ENCODE measurements around the gene SYCP2L. TPM values are rescaled to one million over a fixed set of nuclear protein-coding genes. Genes with fewer than 3 reads are reported as not detected.

The SYCP2L gene
- polyA plus RNA-seq, 1 of the 3 experiments (the other 2 are of a cell fraction) = 0.82 TPM

- Histone ChIP-seq H3K9me2 (no peaks in the 10 kb centered on the region), H3K4me3 (ENCODE audit: low read depth in 2 of 2, low read length in 1 of 2) (no peak overlapping the region), H3F3A (replicated peaks; ENCODE audit: insufficient read depth) (no peaks in the 10 kb centered on the region), H4K20me1 (ENCODE audit: insufficient read depth) (no peaks in the 10 kb centered on the region), H3K9ac (no peak overlapping the region), H3K4me1 (ENCODE audit: control insufficient read depth in 1 of 2, insufficient read depth in 2 of 2, low read depth in 1 of 2, low read length in 1 of 2) (no peaks in the 10 kb centered on the region; a peak in 1 of 4 replicates), H3K27me3 (ENCODE audit: insufficient read depth) (no peaks in the 10 kb centered on the region), H3K9me3 (no peaks in the 10 kb centered on the region), H3K27ac (ENCODE audit: low read depth in 2 of 2, low read length in 1 of 2) (no peak overlapping the region), H3K4me2 (no peak overlapping the region), H3K79me2 (ENCODE audit: insufficient read depth) (no peaks in the 10 kb centered on the region), H3K36me3 (replicated peaks in 1 of 2; ENCODE audit: control insufficient read depth in 1 of 2, insufficient read depth in 2 of 2, low read length in 1 of 2) (no peaks in the 10 kb centered on the region), H2AFZ (ENCODE audit: low read depth) (no peak overlapping the region)
- ChIA-PET CTCF (interaction anchor here (0.8 to 2.3 kb wide), 5 partner anchors 17 to 546 kb away, joined by 3 to 22 read pairs (median 4); partner anchors contain the start of gene ELOVL2), POLR2A (no interaction called here)
- TF ChIP-seq GATA2 (CRISPR knock-in tag; IDR thresholded peaks at IDR 0.05) = no peak
- TF ChIP-seq NFIC (IDR thresholded peaks at IDR 0.05; ENCODE audit: borderline replicate concordance) = no peak
- TF ChIP-seq YY1 (IDR thresholded peaks at IDR 0.05; ENCODE audit: low read depth) = no peak
- no peak for TF ChIP-seq SIN3A (IDR thresholded peaks at IDR 0.05; ENCODE audit: borderline replicate concordance, low read depth, low read length)
- TF ChIP-seq, protein P1, sequence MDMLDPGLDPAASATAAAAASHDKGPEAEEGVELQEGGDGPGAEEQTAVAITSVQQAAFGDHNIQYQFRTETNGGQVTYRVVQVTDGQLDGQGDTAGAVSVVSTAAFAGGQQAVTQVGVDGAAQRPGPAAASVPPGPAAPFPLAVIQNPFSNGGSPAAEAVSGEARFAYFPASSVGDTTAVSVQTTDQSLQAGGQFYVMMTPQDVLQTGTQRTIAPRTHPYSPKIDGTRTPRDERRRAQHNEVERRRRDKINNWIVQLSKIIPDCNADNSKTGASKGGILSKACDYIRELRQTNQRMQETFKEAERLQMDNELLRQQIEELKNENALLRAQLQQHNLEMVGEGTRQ (IDR thresholded peaks at IDR 0.05; ENCODE audit: borderline replicate concordance, low read depth, low read length) = no peak
- TF ChIP-seq SMC3 (IDR thresholded peaks at IDR 0.05; ENCODE audit: low read depth, low read length) = no peak
- no peak for TF ChIP-seq FOXJ3 (CRISPR knock-in tag; IDR thresholded peaks at IDR 0.05)
- no peak for TF ChIP-seq MEF2A (IDR thresholded peaks at IDR 0.05; ENCODE audit: borderline replicate concordance, low read depth)
- TF ChIP-seq, protein P2, sequence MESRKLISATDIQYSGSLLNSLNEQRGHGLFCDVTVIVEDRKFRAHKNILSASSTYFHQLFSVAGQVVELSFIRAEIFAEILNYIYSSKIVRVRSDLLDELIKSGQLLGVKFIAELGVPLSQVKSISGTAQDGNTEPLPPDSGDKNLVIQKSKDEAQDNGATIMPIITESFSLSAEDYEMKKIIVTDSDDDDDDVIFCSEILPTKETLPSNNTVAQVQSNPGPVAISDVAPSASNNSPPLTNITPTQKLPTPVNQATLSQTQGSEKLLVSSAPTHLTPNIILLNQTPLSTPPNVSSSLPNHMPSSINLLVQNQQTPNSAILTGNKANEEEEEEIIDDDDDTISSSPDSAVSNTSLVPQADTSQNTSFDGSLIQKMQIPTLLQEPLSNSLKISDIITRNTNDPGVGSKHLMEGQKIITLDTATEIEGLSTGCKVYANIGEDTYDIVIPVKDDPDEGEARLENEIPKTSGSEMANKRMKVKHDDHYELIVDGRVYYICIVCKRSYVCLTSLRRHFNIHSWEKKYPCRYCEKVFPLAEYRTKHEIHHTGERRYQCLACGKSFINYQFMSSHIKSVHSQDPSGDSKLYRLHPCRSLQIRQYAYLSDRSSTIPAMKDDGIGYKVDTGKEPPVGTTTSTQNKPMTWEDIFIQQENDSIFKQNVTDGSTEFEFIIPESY (IDR thresholded peaks at IDR 0.05; ENCODE audit: borderline replicate concordance, low read depth) = no peak
- no peak for TF ChIP-seq USF1 (IDR thresholded peaks at IDR 0.05; ENCODE audit: borderline replicate concordance, low read depth)
- no peak for TF ChIP-seq EZH2phosphoT487 (IDR thresholded peaks at IDR 0.05; ENCODE audit: borderline replicate concordance, low read depth)
- no peak for TF ChIP-seq TEAD4 (IDR thresholded peaks at IDR 0.05; ENCODE audit: borderline replicate concordance, insufficient read depth)
- no peak for TF ChIP-seq FOXM1 (IDR thresholded peaks at IDR 0.05; ENCODE audit: low read depth)
- no peak for TF ChIP-seq NRF1 (IDR thresholded peaks at IDR 0.05; ENCODE audit: low read depth, low read length)
- no peak for TF ChIP-seq TCF12 (IDR thresholded peaks at IDR 0.05)
- TF ChIP-seq JUND (IDR thresholded peaks at IDR 0.05) = no peak
- TF ChIP-seq, protein P3, sequence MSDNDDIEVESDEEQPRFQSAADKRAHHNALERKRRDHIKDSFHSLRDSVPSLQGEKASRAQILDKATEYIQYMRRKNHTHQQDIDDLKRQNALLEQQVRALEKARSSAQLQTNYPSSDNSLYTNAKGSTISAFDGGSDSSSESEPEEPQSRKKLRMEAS (IDR thresholded peaks at IDR 0.05; ENCODE audit: low read depth) = no peak
- TF ChIP-seq POLR2AphosphoS5 (IDR thresholded peaks at IDR 0.05; ENCODE audit: low read depth, low read length) = no peak
- no peak for DNase-seq
- WGBS (ENCODE audit: low lambda C conversion rate) = 74% methylated on average over 6 of the region's 6 CpGs
These were observed 63.0 kb downstream of the SYCP2L start for GRCh38 chr6:10949579-10950490.

Measured in SK-N-SH (cell line).